Muscle layer of duodenum (tissue), 2 donors: ENCODE measurements around the gene CCT7.
"Not testable (repeated sequence)": the region's sequence is repeated elsewhere in the genome, so short reads cannot be mapped to it uniquely, and the experiment has no call there.

Experiments
- H3K27ac ChIP-seq: one replicate; pipeline ENCODE4 v1.7.0; 2013; ENCODE audit warnings: mild to moderate bottlenecking, low read length
- H3K27me3 ChIP-seq: one replicate; pipeline ENCODE4 v1.7.0; 2013; ENCODE audit warnings: low read depth, mild to moderate bottlenecking, control low read depth, low read length
- H3K36me3 ChIP-seq, 2 donors: one replicate each; pipeline ENCODE4 v1.7.0; 2013; ENCODE audit warnings: low read length in 2 of 2, control low read depth in 1 of 2, mild to moderate bottlenecking in 1 of 2; ENCODE audit not compliant: insufficient read depth in 2 of 2, control insufficient read depth in 1 of 2
- H3K4me1 ChIP-seq, 2 donors: one replicate each; pipeline ENCODE4 v1.7.0; 2013; ENCODE audit warnings: low read length in 2 of 2, mild to moderate bottlenecking in 2 of 2, control low read depth in 1 of 2, moderate library complexity in 1 of 2; ENCODE audit not compliant: insufficient read depth in 2 of 2, control insufficient read depth in 1 of 2
- H3K4me3 ChIP-seq, 2 donors: one replicate each; pipeline ENCODE4 v1.7.0; 2013; ENCODE audit warnings: low read length in 2 of 2, low read depth in 1 of 2, mild to moderate bottlenecking in 1 of 2
- H3K9me3 ChIP-seq, 2 donors: one replicate each; pipeline ENCODE4 v1.7.0; 2013; ENCODE audit warnings: low read length in 2 of 2, control low read depth in 1 of 2, mild to moderate bottlenecking in 1 of 2; ENCODE audit not compliant: control insufficient read depth in 1 of 2
- donor health status: healthy.

Gene CCT7

DNA sequence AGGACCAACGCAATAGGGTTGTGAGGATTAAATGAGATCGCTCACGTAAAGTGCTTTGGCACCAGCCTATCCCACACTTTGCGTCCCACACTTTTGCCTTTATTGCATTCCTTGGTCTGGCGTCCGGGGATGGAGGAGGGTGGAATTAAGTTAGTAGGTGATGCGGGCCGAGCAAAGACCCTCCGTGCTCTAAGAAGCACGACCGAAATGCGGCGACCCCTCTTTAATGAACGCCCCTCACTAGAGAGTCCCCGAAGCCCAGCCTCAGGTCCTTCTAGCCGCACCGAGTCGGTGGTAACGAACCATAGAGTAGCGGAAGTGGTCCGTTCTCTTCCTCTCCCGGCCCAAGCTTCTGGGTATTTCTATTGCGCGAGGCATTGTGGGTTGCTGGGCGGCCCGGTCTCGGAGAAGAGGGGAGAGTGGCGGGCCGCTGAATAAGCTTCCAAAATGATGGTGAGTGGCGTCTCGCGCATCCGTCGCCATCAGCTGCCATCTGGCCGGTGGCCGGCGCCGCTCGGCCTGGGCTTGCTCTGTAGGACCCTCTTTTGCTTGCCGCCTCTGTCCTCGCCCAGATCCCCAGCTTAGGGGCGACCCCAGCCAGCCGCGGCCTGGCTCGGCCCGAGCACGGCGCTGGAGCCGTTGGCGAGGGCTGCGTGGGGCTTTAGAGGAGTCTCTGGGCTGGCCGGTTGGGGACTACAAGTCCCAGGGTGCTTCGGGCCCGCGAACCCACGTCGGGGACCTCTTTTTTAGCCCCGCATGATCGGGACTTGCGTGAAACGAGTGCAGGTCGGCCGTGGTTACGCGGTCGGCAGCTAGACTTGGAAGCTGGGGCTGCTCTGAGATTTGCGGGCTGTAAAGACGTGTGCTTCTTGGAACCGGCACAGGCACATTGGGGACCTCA lies at the start of gene CCT7:
TSS of gene CCT7 (plus strand) at position 377 of the 901 bp plus-strand sequence. CDS start at position 448, 71 bp downstream.
- H3K27ac ChIP-seq, result peak within 1 kb of the TSS; percentile 90
- peaks cover 15 to 26% of the 10 kb centered on the region in 2 donors for H3K4me1 ChIP-seq
- H3K9me3 ChIP-seq, result no peaks in the 10 kb centered on the region
- H3K36me3 ChIP-seq, result peaks cover 6 to 7% of the 10 kb centered on the region in 2 donors
- peak within 1 kb of the TSS; percentile 91 to 93 for H3K4me3 ChIP-seq
- H3K27me3 ChIP-seq, result no peaks in the 10 kb centered on the region

- H3K4me1 ChIP-seq, result no peaks in the 10 kb centered on the region
- peaks cover 0 to 8% of the 10 kb centered on the region in 2 donors for H3K9me3 ChIP-seq
- peaks cover 5% of the 10 kb centered on the region for H3K27me3 ChIP-seq
- no peak overlapping the region for H3K27ac ChIP-seq
- H3K4me3 ChIP-seq, result no peak overlapping the region
- no peaks in the 10 kb centered on the region for H3K36me3 ChIP-seq
These were observed 48.1 kb upstream of the CCT7 start for GRCh38 chr2:73185965-73186364.

GRCh38 chr2:73187549-73187948 lies 46.6 kb upstream of the CCT7 start:
- Histone ChIP-seq H3K4me1 (no peaks in the 10 kb centered on the region), H3K27me3 (peaks cover 5% of the 10 kb centered on the region), H3K36me3 (no peaks in the 10 kb centered on the region), H3K27ac (no peak overlapping the region), H3K4me3 (no peak overlapping the region), H3K9me3 (peaks cover 0 to 8% of the 10 kb centered on the region in 2 donors)

DNA sequence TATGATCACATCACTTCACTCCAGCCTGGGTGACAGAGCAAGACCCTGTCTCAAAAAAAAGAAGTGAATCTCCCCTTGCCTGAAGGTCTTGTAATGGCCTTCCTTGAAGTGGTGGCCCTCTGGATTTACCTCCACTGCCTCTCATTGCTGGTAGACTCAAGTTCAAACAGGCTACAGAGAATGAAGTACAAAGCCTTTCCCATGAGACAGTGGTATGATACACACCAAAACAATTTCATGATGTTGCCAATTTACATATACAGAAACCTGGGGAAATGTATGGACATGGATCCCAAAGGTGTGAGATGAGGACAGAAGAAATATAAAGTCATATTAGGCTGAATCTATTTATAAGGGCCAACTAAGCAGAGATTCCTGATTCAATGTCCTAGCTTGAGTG lies 36.5 kb upstream of the CCT7 start:
- peaks cover 9% of the 10 kb centered on the region for H3K27me3 ChIP-seq

GRCh38 chr2:73200281-73200680 lies 33.8 kb upstream of the CCT7 start:
- H3K9me3 ChIP-seq, H3K27ac ChIP-seq, H3K4me3 ChIP-seq, H3K36me3 ChIP-seq: not testable (repeated sequence)
- Histone ChIP-seq H3K27me3 (peaks cover 23% of the 10 kb centered on the region), H3K4me1 (peaks cover 0 to 17% of the 10 kb centered on the region in 2 donors)

More for the DNA sequence above, 36.5 kb upstream of the CCT7 start:
- Histone ChIP-seq H3K27ac (no peak overlapping the region), H3K4me3 (no peak overlapping the region), H3K4me1 (peaks cover 0 to 7% of the 10 kb centered on the region in 2 donors), H3K9me3 (no peaks in the 10 kb centered on the region), H3K36me3 (no peaks in the 10 kb centered on the region)

DNA sequence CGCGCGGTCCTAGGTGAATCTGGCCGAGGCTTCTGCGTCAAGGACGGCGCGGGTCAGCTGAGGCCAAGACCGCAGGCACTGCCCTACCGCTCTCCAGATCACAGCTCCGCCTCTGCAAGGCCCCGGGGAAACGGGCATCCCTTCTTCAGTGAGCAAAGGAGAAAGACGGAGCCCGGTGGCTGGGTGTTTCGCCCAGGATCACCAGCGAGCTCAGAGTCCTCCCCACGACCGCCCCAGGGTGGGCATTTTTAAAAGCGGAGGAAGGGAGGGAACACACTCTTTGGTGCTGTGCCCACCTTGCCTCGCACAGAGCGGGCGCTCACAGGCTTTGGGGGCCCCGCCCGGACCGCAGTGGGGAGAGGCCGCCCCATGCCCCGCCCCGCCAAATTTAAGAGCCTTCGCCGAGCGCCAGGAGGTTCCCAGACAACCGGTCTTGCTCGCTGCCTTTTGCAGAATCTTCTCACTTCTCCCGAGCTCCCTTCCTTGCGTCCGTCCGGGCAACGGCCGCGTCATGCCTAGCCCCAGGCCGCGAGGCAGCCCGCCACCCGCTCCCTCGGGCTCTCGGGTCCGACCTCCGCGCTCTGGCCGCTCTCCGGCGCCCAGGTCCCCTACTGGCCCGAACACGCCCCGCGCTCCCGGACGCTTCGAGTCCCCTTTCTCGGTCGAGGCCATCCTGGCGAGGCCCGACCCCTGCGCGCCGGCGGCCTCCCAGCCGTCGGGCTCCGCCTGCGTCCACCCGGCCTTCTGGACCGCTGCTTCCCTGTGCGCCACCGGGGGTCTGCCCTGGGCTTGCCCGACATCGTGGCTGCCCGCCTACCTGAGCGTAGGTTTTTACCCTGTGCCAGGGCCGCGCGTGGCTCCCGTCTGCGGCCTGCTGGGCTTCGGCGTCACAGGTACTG lies 31.7 kb upstream of the CCT7 start, which contains the start of gene NOTO:
TSS of gene NOTO (plus strand) at position 419 of the 899 bp plus-strand sequence. CDS start at position 512, 93 bp downstream.
- H3K4me3 ChIP-seq, result peak within 1 kb of the TSS in 1 of 2 donors; percentile 54
- peaks cover 23% of the 10 kb centered on the region for H3K27me3 ChIP-seq
- H3K9me3 ChIP-seq, result no peaks in the 10 kb centered on the region
- H3K36me3 ChIP-seq, result no peaks in the 10 kb centered on the region
- H3K4me1 ChIP-seq, result peaks cover 0 to 17% of the 10 kb centered on the region in 2 donors
- no peak within 1 kb of the TSS for H3K27ac ChIP-seq

DNA sequence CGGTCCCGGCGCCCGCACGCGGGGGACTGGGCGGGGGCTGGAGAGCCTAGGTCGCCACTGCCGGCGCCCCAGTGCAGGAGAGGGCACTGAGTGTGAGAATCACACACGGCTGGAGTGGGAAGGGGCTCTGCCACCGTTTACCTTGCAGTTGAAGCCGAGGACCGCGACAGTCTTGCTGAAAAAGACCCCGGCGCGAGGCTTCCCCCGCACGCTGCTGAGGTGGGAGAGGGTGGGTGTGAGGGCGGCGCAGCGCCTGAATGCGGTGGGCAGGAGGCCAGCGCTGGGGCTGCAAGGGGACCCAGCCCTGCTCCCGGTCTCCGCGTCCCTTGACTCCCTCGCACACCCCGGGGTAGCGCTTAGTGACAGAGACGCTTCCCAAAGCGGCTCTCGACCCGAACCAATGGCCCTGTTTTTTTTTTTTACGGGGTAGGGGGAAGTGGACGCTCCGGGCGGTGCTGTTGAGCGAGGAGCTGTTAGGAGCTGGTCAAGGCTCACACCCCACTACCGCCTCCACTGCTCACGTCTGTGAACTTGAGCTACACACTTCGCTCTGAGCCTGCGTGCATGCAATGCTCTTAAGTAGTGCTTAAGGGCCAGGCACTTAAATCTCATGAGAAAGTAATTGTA lies 30.9 kb upstream of the CCT7 start:
- H3K27ac ChIP-seq, result no peak overlapping the region
- H3K9me3 ChIP-seq, result no peaks in the 10 kb centered on the region
- peaks cover 23% of the 10 kb centered on the region for H3K27me3 ChIP-seq
- H3K36me3 ChIP-seq, result no peaks in the 10 kb centered on the region
- H3K4me3 ChIP-seq, result peak overlapping the region in 1 of 2 donors; percentile 54
- peaks cover 0 to 17% of the 10 kb centered on the region in 2 donors for H3K4me1 ChIP-seq

GRCh38 chr2:73205611-73206010 lies 28.5 kb upstream of the CCT7 start:
- Histone ChIP-seq H3K4me1 (peaks cover 0 to 17% of the 10 kb centered on the region in 2 donors), H3K27me3 (peaks cover 23% of the 10 kb centered on the region), H3K9me3 (no peaks in the 10 kb centered on the region)

DNA sequence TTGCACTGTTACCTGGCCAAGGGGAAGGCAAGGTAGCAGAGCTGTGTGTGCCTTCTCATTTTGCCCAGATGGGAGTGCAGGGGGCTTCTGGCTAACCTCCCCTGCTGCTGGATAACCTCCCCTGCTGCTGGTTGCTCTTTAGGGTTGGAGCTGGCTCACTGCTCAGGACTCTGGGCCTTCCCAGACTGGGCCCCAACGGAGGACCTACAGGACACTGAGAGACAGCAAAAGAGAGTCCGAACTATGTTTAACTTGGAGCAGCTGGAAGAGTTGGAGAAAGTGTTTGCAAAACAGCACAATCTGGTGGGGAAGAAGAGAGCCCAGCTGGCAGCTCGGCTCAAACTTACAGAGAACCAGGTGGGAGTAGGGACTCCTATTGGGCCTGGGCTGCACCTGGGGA lies 25.9 kb upstream of the CCT7 start:
- peaks cover 0 to 3% of the 10 kb centered on the region in 2 donors for H3K4me1 ChIP-seq
- no peaks in the 10 kb centered on the region for H3K9me3 ChIP-seq

More at GRCh38 chr2:73205611-73206010, 28.5 kb upstream of the CCT7 start:
- Histone ChIP-seq H3K27ac (no peak overlapping the region), H3K36me3 (no peaks in the 10 kb centered on the region), H3K4me3 (no peak overlapping the region)

DNA sequence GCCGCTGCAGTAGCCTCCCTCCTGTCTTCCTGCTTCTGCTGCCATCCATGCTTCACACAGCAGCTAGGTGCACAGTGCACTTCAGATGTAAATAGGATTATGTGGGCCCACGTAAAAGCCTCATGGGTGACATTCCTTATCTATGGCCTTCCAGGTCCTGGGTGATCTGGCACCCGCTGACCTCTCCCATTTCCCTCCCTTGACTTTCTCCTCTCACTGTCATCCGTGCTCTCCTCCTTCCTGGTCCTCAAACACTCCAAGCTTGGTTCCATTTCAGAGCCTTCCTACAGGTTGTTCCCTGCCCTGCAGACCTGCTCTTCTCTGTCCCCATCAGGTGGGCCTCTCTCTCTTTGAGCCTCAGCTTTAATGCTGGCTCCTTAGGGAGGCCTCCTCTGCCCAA lies 24.1 kb upstream of the CCT7 start:
- no peaks in the 10 kb centered on the region for H3K36me3 ChIP-seq
- H3K4me3 ChIP-seq, result no peak overlapping the region
- no peaks in the 10 kb centered on the region for H3K27me3 ChIP-seq
- H3K9me3 ChIP-seq, result no peaks in the 10 kb centered on the region
- no peak overlapping the region for H3K27ac ChIP-seq
- peaks cover 0 to 3% of the 10 kb centered on the region in 2 donors for H3K4me1 ChIP-seq

More for the DNA sequence above, 25.9 kb upstream of the CCT7 start:
- Histone ChIP-seq H3K27ac (no peak overlapping the region), H3K4me3 (no peak overlapping the region), H3K36me3 (no peaks in the 10 kb centered on the region), H3K27me3 (peaks cover 8% of the 10 kb centered on the region)
